IMR-90 (cell line): ENCODE data around the gene BMP8B. TPM values are rescaled to one million over a fixed set of nuclear protein-coding genes. Genes with fewer than 3 reads are reported as not detected.

ENCODE experiments used
- ATAC-seq: fragments of 200-7000 bp; cut with Tn5 transposase; 2 replicates; pipeline ENCODE4 v1.9.1; 2020; ENCODE audit warnings: low read depth, mild to moderate bottlenecking, moderate library complexity
- BruUV-seq: library from RNA; stranded (reverse); fragments of 400-500 nt; replicated peaks from 2 replicates; lab custom pipeline; 2021; lab: Mats Ljungman, UMichigan
- CTCF ChIA-PET: fragments of 300-600 bp; formaldehyde crosslinking; extraction: SDS; loops from one replicate; lab custom pipeline; 2021; ENCODE audit warnings: antibody characterized with exemption; lab: Yijun Ruan, JAX
- POLR2A ChIA-PET: fragments of 300-600 bp; sonication (Branson Sonifier 250); formaldehyde crosslinking; loops from one replicate; lab custom pipeline; 2022; ENCODE audit warnings: antibody characterized with exemption; ENCODE audit not compliant: unreplicated experiment; lab: Charles Lee
- DNase-seq: peaks from one replicate; pipeline ENCODE4 v3.0.0; 2013
- H2AFZ ChIP-seq: replicated peaks from 2 replicates; pipeline ENCODE3; 2013; ENCODE audit warnings: low read length, mild to moderate bottlenecking; ENCODE audit not compliant: poor library complexity
- H2AK5ac ChIP-seq: 2 replicates; pipeline ENCODE4 v1.6.1; 2013; ENCODE audit warnings: low read depth, low read length, inconsistent platforms
- H2AK9ac ChIP-seq: replicated peaks from 2 replicates; pipeline ENCODE3; 2013; ENCODE audit warnings: mild to moderate bottlenecking, low read depth, low read length, moderate library complexity; ENCODE audit not compliant: poor library complexity
- H2BK120ac ChIP-seq: 2 replicates; pipeline ENCODE4 v1.6.1; 2013; ENCODE audit warnings: low read depth, low read length, inconsistent platforms
- H2BK15ac ChIP-seq: 3 replicates; pipeline ENCODE4 v1.6.1; 2013; ENCODE audit warnings: low read depth, low read length, inconsistent platforms
- H2BK20ac ChIP-seq: 2 replicates; pipeline ENCODE4 v1.6.1; 2013; ENCODE audit warnings: low read depth, mild to moderate bottlenecking, inconsistent platforms, low read length, moderate library complexity
- H2BK5ac ChIP-seq: 2 replicates; pipeline ENCODE4 v1.6.1; 2013; ENCODE audit warnings: mild to moderate bottlenecking, low read depth, low read length, inconsistent platforms; ENCODE audit not compliant: poor library complexity, severe bottlenecking
- H3K14ac ChIP-seq: replicated peaks from 2 replicates; pipeline ENCODE4 v1.6.1; 2013; ENCODE audit warnings: low read depth, low read length, inconsistent platforms
- H3K18ac ChIP-seq: 2 replicates; pipeline ENCODE4 v1.6.1; 2013; ENCODE audit warnings: low read depth, low read length, control low read depth
- H3K23ac ChIP-seq: 2 replicates; pipeline ENCODE4 v1.6.1; 2013; ENCODE audit warnings: low read depth, low read length, inconsistent platforms
- H3K27ac ChIP-seq: 2 replicates; pipeline ENCODE4 v1.5.1; 2013; ENCODE audit warnings: mild to moderate bottlenecking, control low read depth, low read length; ENCODE audit not compliant: insufficient read depth
- H3K27me3 ChIP-seq: 2 replicates; pipeline ENCODE4 v1.6.1; 2013; ENCODE audit warnings: low read length; ENCODE audit not compliant: control insufficient read depth, insufficient read depth
- H3K36me3 ChIP-seq: 2 replicates; pipeline ENCODE4 v1.6.1; 2013; ENCODE audit warnings: low read length, mixed read lengths; ENCODE audit not compliant: control insufficient read depth, insufficient read depth
- H3K4ac ChIP-seq: 2 replicates; pipeline ENCODE4 v1.6.1; 2013; ENCODE audit warnings: low read depth, low read length, inconsistent platforms
- H3K4me1 ChIP-seq: 2 replicates; pipeline ENCODE4 v1.6.1; 2013; ENCODE audit warnings: low read length, mixed read lengths; ENCODE audit not compliant: control insufficient read depth, insufficient read depth
- H3K4me2 ChIP-seq: 2 replicates; pipeline ENCODE4 v1.6.1; 2013; ENCODE audit warnings: low read depth, mild to moderate bottlenecking, control low read depth, low read length, moderate library complexity
- H3K4me3 ChIP-seq: 2 replicates; pipeline ENCODE4 v1.5.1; 2013; ENCODE audit warnings: low read depth, mild to moderate bottlenecking, control low read depth, low read length, moderate library complexity; ENCODE audit not compliant: insufficient read depth
- H3K56ac ChIP-seq: 2 replicates; pipeline ENCODE4 v1.6.1; 2013; ENCODE audit warnings: low read length, inconsistent platforms; ENCODE audit not compliant: insufficient read depth; ENCODE audit errors: extremely low read depth
- H3K79me1 ChIP-seq, 2 experiments: 2 replicates each; pipeline ENCODE4 v1.6.1; 2013; ENCODE audit warnings: low read length in 2 of 2, inconsistent platforms in 1 of 2, low read depth in 1 of 2
- H3K9ac ChIP-seq: 2 replicates; pipeline ENCODE4 v1.6.1; 2013; ENCODE audit warnings: low read depth, low read length, control low read depth
- H3K9me1 ChIP-seq: 2 replicates; pipeline ENCODE4 v1.6.1; 2013; ENCODE audit warnings: low read length, inconsistent platforms; ENCODE audit not compliant: insufficient read depth
- H3K9me3 ChIP-seq: 2 replicates; pipeline ENCODE4 v1.6.1; 2013; ENCODE audit warnings: low read length; ENCODE audit not compliant: control insufficient read depth, insufficient read depth
- H4K20me1 ChIP-seq: 2 replicates; pipeline ENCODE4 v1.6.1; 2013; ENCODE audit warnings: low read length, inconsistent platforms; ENCODE audit not compliant: insufficient read depth
- H4K5ac ChIP-seq: 2 replicates; pipeline ENCODE4 v1.6.1; 2013; ENCODE audit warnings: mild to moderate bottlenecking, low read depth, low read length, control low read depth
- H4K8ac ChIP-seq, 2 experiments: 2 replicates each; pipeline ENCODE4 v1.6.1; 2013; ENCODE audit warnings: low read depth in 2 of 2, low read length in 2 of 2, control low read depth in 1 of 2, inconsistent platforms in 1 of 2
- H4K91ac ChIP-seq: 2 replicates; pipeline ENCODE4 v1.6.1; 2013; ENCODE audit warnings: low read depth, low read length, inconsistent platforms; ENCODE audit not compliant: insufficient read depth
- BHLHE40 ChIP-seq: fragments of 150-350 bp; IDR thresholded peaks from 2 replicates; pipeline ENCODE4 v1.6.1; 2016; ENCODE audit warnings: mild to moderate bottlenecking, low read depth, low read length
- CEBPB ChIP-seq: IDR thresholded peaks from 2 replicates; pipeline ENCODE4 v1.6.1; 2012; ENCODE audit warnings: low read depth, low read length, improper control_type of control experiment
- CHD1 ChIP-seq: IDR thresholded peaks from 2 replicates; pipeline ENCODE4 v1.6.1; 2012; ENCODE audit warnings: low read depth, low read length, improper control_type of control experiment
- CTCF ChIP-seq: conservative IDR thresholded peaks from 2 replicates; pipeline ENCODE4 v1.5.1; 2012; ENCODE audit warnings: mild to moderate bottlenecking, low read depth, low read length, improper control_type of control experiment
- FOS ChIP-seq: fragments of 150-350 bp; IDR thresholded peaks from 2 replicates; pipeline ENCODE4 v1.6.1; 2016; ENCODE audit warnings: low read depth, low read length
- MAFK ChIP-seq: IDR thresholded peaks from 2 replicates; pipeline ENCODE4 v1.6.1; 2012; ENCODE audit warnings: low read depth, low read length, improper control_type of control experiment
- MAZ ChIP-seq: IDR thresholded peaks from 2 replicates; pipeline ENCODE4 v1.6.1; 2012; ENCODE audit warnings: low read depth, mild to moderate bottlenecking, low read length, improper control_type of control experiment, moderate library complexity, borderline replicate concordance
- MXI1 ChIP-seq: IDR thresholded peaks from 2 replicates; pipeline ENCODE4 v1.6.1; 2012; ENCODE audit warnings: low read depth, mild to moderate bottlenecking, low read length, moderate library complexity, borderline replicate concordance
- NFE2L2 ChIP-seq: fragments of 150-350 bp; IDR thresholded peaks from 2 replicates; pipeline ENCODE4 v1.6.1; 2016; ENCODE audit warnings: low read depth, mild to moderate bottlenecking, low read length
- POLR2A ChIP-seq: IDR thresholded peaks from 2 replicates; pipeline ENCODE4 v1.6.1; 2012; ENCODE audit warnings: mild to moderate bottlenecking, low read depth, low read length
- RAD21 ChIP-seq: IDR thresholded peaks from 2 replicates; pipeline ENCODE4 v1.6.1; 2012; ENCODE audit warnings: low read length, improper control_type of control experiment
- RCOR1 ChIP-seq: IDR thresholded peaks from 2 replicates; pipeline ENCODE4 v1.6.1; 2012; ENCODE audit warnings: mild to moderate bottlenecking, low read length, improper control_type of control experiment; ENCODE audit not compliant: insufficient replicate concordance
- RFX5 ChIP-seq: IDR thresholded peaks from 2 replicates; pipeline ENCODE4 v1.8.0; 2012; ENCODE audit warnings: low read depth, mild to moderate bottlenecking, low read length, moderate library complexity
- SMC3 ChIP-seq: fragments of 150-350 bp; IDR thresholded peaks from 2 replicates; pipeline ENCODE4 v1.6.1; 2016; ENCODE audit warnings: low read depth, mild to moderate bottlenecking, antibody characterized with exemption, low read length, moderate library complexity
- WGBS, 2 experiments: methylation state at CpG; one replicate each; pipeline versions ENCODE4 v1.1.5 to v1.1.7; 2013; ENCODE audit warnings: missing lambda C conversion rate in 2 of 2; ENCODE audit not compliant: insufficient read length in 1 of 2; ENCODE audit errors: extremely low coverage in 2 of 2; 5-methylcytosine and 5-hydroxymethylcytosine counted together
- dilution Hi-C: fragments of 300-500 bp; cut with HindIII; formaldehyde crosslinking; loops from one replicate; pipeline ENCODE4 v1.14.3; 2018; ENCODE audit warnings: low sequenced_read_pairs; ENCODE audit not compliant: unreplicated experiment
- in situ Hi-C: fragments of 300-500 bp; cut with MboI; formaldehyde crosslinking; loops from 3 replicates; pipeline ENCODE4 v1.14.3; 2019; ENCODE audit warnings: low sequenced_read_pairs, inconsistent platforms, mixed read lengths
- intact Hi-C: fragments of 100-400 bp; cut with micrococcal nuclease; formaldehyde crosslinking; loops from 2 replicates; pipeline ENCODE4 v1.10.0; 2022
- polyA plus RNA-seq, 3 experiments: library from polyadenylated mRNA; depleted of rRNA; stranded (reverse); fragments of >200 nt; gene quantifications; 2 replicates each; pipeline ENCODE4 v1.2.3, GENCODE V29; 2012; ENCODE audit warnings: low replicate concordance in 1 of 3
- total RNA-seq: library from RNA; depleted of rRNA; stranded (reverse); fragments of >200 nt; gene quantifications from 2 replicates; pipeline ENCODE4 v1.2.3, GENCODE V29; 2012

Gene BMP8B
- total and polyA plus RNA-seq, 2 of the 4 experiments (the other 2 are of a cell fraction): not detected

GRCh38 chr1:39720094-39720999, 68.3 kb downstream of the BMP8B start:
- Histone ChIP-seq H3K79me1 (no peaks in the 10 kb centered on the region), H3K4ac (no peak overlapping the region), H2AK9ac (no peak overlapping the region), H3K56ac (no peak overlapping the region), H3K9ac (no peak overlapping the region), H3K27me3 (peaks cover 40% of the 10 kb centered on the region), H2BK120ac (no peak overlapping the region), H3K4me1 (no peaks in the 10 kb centered on the region), H3K23ac (no peak overlapping the region), H3K4me3 (no peak overlapping the region), H3K9me3 (no peaks in the 10 kb centered on the region), H4K20me1 (no peaks in the 10 kb centered on the region), H2BK15ac (no peak overlapping the region), H2AK5ac (no peak overlapping the region), H3K36me3 (no peaks in the 10 kb centered on the region), H2BK20ac (no peak overlapping the region), H4K5ac (no peak overlapping the region), H4K8ac (no peak overlapping the region), H3K18ac (no peak overlapping the region), H3K27ac (no peak overlapping the region), H2AFZ (no peak overlapping the region), H3K14ac (no peak overlapping the region), H3K4me2 (no peak overlapping the region), H2BK5ac (no peak overlapping the region), H4K91ac (no peak overlapping the region), H3K9me1 (no peaks in the 10 kb centered on the region)
- intact Hi-C loops (loop anchor here (1.0 kb wide), 1 partner anchor 114 kb away; no protein-coding TSS in a partner anchor), in situ Hi-C loops (no loop called here), dilution Hi-C loops (no loop called here)
- peak; percentile 66 for DNase-seq
- ChIA-PET CTCF (interaction anchor here (0.6 to 1.3 kb wide), 5 partner anchors 11 to 336 kb away, joined by 3 to 7 read pairs (median 4); no protein-coding TSS in a partner anchor), POLR2A (no interaction called here)
- ATAC-seq: peak; percentile 83
- BruUV-seq: no TSS peak
- TF ChIP-seq CHD1 (no peak), CEBPB (no peak), RAD21 (peak; percentile 80), POLR2A (no peak), BHLHE40 (no peak), SMC3 (peak; percentile 69; the same call in 1 of the 2 replicates), FOS (no peak), MAFK (no peak), MXI1 (no peak), CTCF (peak; percentile 82), RFX5 (no peak), MAZ (no peak), RCOR1 (no peak), NFE2L2 (no peak)
- no CpG with 5 or more reads among the region's 7 CpGs for WGBS, 2 experiments
